ENCODE measurements around the gene TMEM260. TPM values are rescaled to one million over a fixed set of nuclear protein-coding genes. Genes with fewer than 3 reads are reported as not detected.

The TMEM260 gene
- total and polyA plus RNA-seq, 2 donors (not counting 3 experiments of a cell fraction or from before 2014, with no cell fraction given) = 9.1 to 16.2 TPM

DNA sequence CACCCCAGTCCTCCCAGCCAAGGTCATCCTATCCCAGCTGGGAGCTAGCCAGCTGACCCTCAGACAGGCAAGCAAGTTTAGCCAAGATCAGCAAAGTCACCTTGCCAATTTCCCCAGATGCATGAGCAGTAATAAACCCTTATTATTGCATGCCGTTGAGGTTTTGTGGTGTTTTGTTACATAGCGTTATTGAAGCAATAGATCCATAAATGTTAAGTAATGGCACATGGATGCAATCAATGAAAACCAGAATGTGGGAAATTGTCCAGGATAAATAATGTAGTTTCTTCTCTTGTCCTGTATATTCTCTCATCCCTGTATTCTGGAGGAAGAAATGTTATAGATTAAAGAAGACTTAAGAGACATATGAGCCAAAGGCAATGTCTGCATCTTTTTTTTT is 18.0 kb upstream of the TMEM260 start:
- Histone ChIP-seq H3K4me3 (replicated peaks in 1 of 3; ENCODE audit: insufficient read depth in 1 of 3, low read depth in 1 of 3, low read length in 3 of 3) (no peak overlapping the region), H3K27ac (ENCODE audit: insufficient read depth, low read depth, low read length) (no peak overlapping the region), H3K4me2 (ENCODE audit: insufficient read depth, low read length) (no peak overlapping the region), H3K27me3 (ENCODE audit: control insufficient read depth in 2 of 2, insufficient read depth in 2 of 2, low read length in 2 of 2) (peaks cover 0 to 3% of the 10 kb centered on the region in 2 experiments), H3K9ac (replicated peaks; ENCODE audit: extremely low read depth, insufficient read depth, low read length) (no peak overlapping the region), H3K9me1 (replicated peaks; ENCODE audit: control insufficient read depth, extremely low read depth, insufficient read depth, low read length) (no peaks in the 10 kb centered on the region), H3K4me1 (ENCODE audit: control insufficient read depth, extremely low read depth, insufficient read depth, low read length) (no peaks in the 10 kb centered on the region), H3K79me2 (ENCODE audit: control insufficient read depth, insufficient read depth, low read length) (no peaks in the 10 kb centered on the region), H2AFZ (ENCODE audit: low read depth, low read length) (no peak overlapping the region), H3K9me3 (replicated peaks; ENCODE audit: control insufficient read depth, insufficient read depth, low read length) (no peaks in the 10 kb centered on the region), H4K20me1 (replicated peaks; ENCODE audit: control insufficient read depth, extremely low read depth, insufficient read depth, low read length) (no peaks in the 10 kb centered on the region), H3K36me3 (ENCODE audit: control insufficient read depth in 2 of 2, extremely low read depth in 1 of 2, insufficient read depth in 2 of 2, low read length in 2 of 2) (no peaks in the 10 kb centered on the region)
- TF ChIP-seq EZH2 (IDR thresholded peaks at IDR 0.05; ENCODE audit: borderline replicate concordance, low read depth, low read length, severe bottlenecking) (no peak), JUN (IDR thresholded peaks at IDR 0.05; ENCODE audit: borderline replicate concordance, insufficient read depth, insufficient read length, low read depth) (no peak), GATA2 (IDR thresholded peaks at IDR 0.05; ENCODE audit: insufficient read depth, insufficient read length, low read depth, low read length) (no peak), POLR2AphosphoS5 (IDR thresholded peaks at IDR 0.05; ENCODE audit: insufficient read depth, low read depth, low read length) (no peak), POLR2A (IDR thresholded peaks at IDR 0.05; ENCODE audit: low read depth, low read length) (no peak)
- TF ChIP-seq, protein P1, sequence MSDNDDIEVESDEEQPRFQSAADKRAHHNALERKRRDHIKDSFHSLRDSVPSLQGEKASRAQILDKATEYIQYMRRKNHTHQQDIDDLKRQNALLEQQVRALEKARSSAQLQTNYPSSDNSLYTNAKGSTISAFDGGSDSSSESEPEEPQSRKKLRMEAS (IDR thresholded peaks at IDR 0.05; ENCODE audit: insufficient read depth, insufficient read length) = no peak
- TF ChIP-seq, protein P2, sequence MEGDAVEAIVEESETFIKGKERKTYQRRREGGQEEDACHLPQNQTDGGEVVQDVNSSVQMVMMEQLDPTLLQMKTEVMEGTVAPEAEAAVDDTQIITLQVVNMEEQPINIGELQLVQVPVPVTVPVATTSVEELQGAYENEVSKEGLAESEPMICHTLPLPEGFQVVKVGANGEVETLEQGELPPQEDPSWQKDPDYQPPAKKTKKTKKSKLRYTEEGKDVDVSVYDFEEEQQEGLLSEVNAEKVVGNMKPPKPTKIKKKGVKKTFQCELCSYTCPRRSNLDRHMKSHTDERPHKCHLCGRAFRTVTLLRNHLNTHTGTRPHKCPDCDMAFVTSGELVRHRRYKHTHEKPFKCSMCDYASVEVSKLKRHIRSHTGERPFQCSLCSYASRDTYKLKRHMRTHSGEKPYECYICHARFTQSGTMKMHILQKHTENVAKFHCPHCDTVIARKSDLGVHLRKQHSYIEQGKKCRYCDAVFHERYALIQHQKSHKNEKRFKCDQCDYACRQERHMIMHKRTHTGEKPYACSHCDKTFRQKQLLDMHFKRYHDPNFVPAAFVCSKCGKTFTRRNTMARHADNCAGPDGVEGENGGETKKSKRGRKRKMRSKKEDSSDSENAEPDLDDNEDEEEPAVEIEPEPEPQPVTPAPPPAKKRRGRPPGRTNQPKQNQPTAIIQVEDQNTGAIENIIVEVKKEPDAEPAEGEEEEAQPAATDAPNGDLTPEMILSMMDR (IDR thresholded peaks at IDR 0.05; ENCODE audit: extremely low read depth in 1 of 2, insufficient read depth in 1 of 2, low read depth in 1 of 2, low read length in 2 of 2) = no peak
- BruUV-seq (replicated peaks) = no TSS peak
- dilution Hi-C loops (cut with MboI; ENCODE audit: extremely low pct_ligation_motif_present, low sequenced_read_pairs) (no loop called here), intact Hi-C loops (cut with micrococcal nuclease) (no loop called here)
- FAIRE-seq (no peak), DNase-seq (ENCODE audit: low read depth, low spot score) (no peak)
- ChIA-PET POLR2A (no interaction called here), CTCF (no interaction called here)
